ENCODE results near the gene PRICKLE2. TPM values are rescaled to one million over a fixed set of nuclear protein-coding genes. Genes with fewer than 3 reads are reported as not detected.

Gene PRICKLE2
- total and polyA plus RNA-seq, 4 donors, result 0.89 to 8.0 (median 3.2) TPM

GRCh38 chr3:64218329-64218728, 6.9 kb downstream of the PRICKLE2 start:
- no peak overlapping the region for H3K9ac ChIP-seq (ENCODE audit: low read depth in 1 of 2, low read length in 2 of 2)
- no peak for DNase-seq (ENCODE audit: low spot score)
- no peaks in the 10 kb centered on the region for H3K36me3 ChIP-seq (ENCODE audit: control insufficient read depth in 4 of 4, insufficient read depth in 3 of 4, low read depth in 1 of 4, low read length in 3 of 4)
- 78% methylated on average over 3 of the region's 3 CpGs for WGBS
- TF ChIP-seq TAF1 (conservative IDR thresholded peaks at IDR 0.05), result no peak
- no peak for TF ChIP-seq ATF3 (IDR thresholded peaks at IDR 0.05)
- no peak for TF ChIP-seq SP1 (IDR thresholded peaks at IDR 0.05)
- no peak for TF ChIP-seq REST (IDR thresholded peaks at IDR 0.05)
- TF ChIP-seq NR2F2 (IDR thresholded peaks at IDR 0.05), result no peak
- TF ChIP-seq FOXA2 (IDR thresholded peaks at IDR 0.05), result no peak
- no peak for TF ChIP-seq CTCF (IDR thresholded peaks at IDR 0.05; ENCODE audit: low read depth, low read length, missing input control)
- TF ChIP-seq HNF4G (IDR thresholded peaks at IDR 0.05), result no peak
- no peak for TF ChIP-seq FOXA1 (IDR thresholded peaks at IDR 0.05)
- TF ChIP-seq RXRA (IDR thresholded peaks at IDR 0.05), result no peak
- no peak for TF ChIP-seq MAX (IDR thresholded peaks at IDR 0.05)
- TF ChIP-seq EGR1 (IDR thresholded peaks at IDR 0.05; ENCODE audit: low read depth in 2 of 2), result no peak
- TF ChIP-seq HNF4A (conservative IDR thresholded peaks at IDR 0.05), result no peak
- no peak for TF ChIP-seq YY1 (IDR thresholded peaks at IDR 0.05)
- no peak for TF ChIP-seq JUND (IDR thresholded peaks at IDR 0.05)
- no peak for TF ChIP-seq ZBTB33 (IDR thresholded peaks at IDR 0.05)
- no peak for TF ChIP-seq GABPA (IDR thresholded peaks at IDR 0.05 in 1 of 2, conservative IDR thresholded peaks at IDR 0.05 in 1 of 2)
- TF ChIP-seq RAD21 (IDR thresholded peaks at IDR 0.05), result no peak
- H3K4me3 ChIP-seq (ENCODE audit: low read depth in 1 of 3, low read length in 3 of 3), result no peak overlapping the region
- no peaks in the 10 kb centered on the region for H3K4me1 ChIP-seq (ENCODE audit: control insufficient read depth in 4 of 4, insufficient read depth in 4 of 4, low read length in 3 of 4)
- H3K27ac ChIP-seq (ENCODE audit: low read depth in 1 of 2, low read length in 2 of 2), result no peak overlapping the region
- H3K27me3 ChIP-seq (ENCODE audit: control insufficient read depth in 4 of 4, insufficient read depth in 4 of 4, low read length in 3 of 4), result no peaks in the 10 kb centered on the region
- no peaks in the 10 kb centered on the region for H3K9me3 ChIP-seq (ENCODE audit: control insufficient read depth in 4 of 4, low read length in 3 of 4)

Data from liver (tissue), 9 donors.